GM19240 (cell line): ENCODE measurements around the gene FAM50A.

Source experiments
- DNase-seq: peaks from one replicate; pipeline ENCODE4 v3.0.0; 2011; ENCODE audit warnings: low spot score; ENCODE audit not compliant: insufficient read length

Gene FAM50A

GRCh38 chrX:154412468-154412867, 31.5 kb upstream of the FAM50A start:
- no peak for DNase-seq

- DNase-seq = no peak
Observed at GRCh38 chrX:154413142-154413541, 30.8 kb upstream of the FAM50A start.

GRCh38 chrX:154417157-154417556, 26.8 kb upstream of the FAM50A start:
- no peak for DNase-seq

GRCh38 chrX:154419189-154419588, 24.8 kb upstream of the FAM50A start:
- no peak for DNase-seq

GRCh38 chrX:154419688-154420401, 24.1 kb upstream of the FAM50A start:
- DNase-seq = no peak

- no peak for DNase-seq
Observed at GRCh38 chrX:154420402-154420756, 23.6 kb upstream of the FAM50A start.

GRCh38 chrX:154426916-154427770, 16.8 kb upstream of the FAM50A start:
- no peak for DNase-seq

GRCh38 chrX:154428176-154429171, 15.5 kb upstream of the FAM50A start, which contains the start of gene ATP6AP1:
Gene ATP6AP1, plus strand, starts transcription at chrX:154428677. Its CDS starts 16 bp downstream, at chrX:154428693.
- peak; percentile 80 for DNase-seq

GRCh38 chrX:154429711-154430110, 14.2 kb upstream of the FAM50A start:
- no peak for DNase-seq

- no peak for DNase-seq
Observed at GRCh38 chrX:154430479-154430878, 13.5 kb upstream of the FAM50A start.

- DNase-seq = no peak
Observed at GRCh38 chrX:154430916-154431315, 13.0 kb upstream of the FAM50A start.

GRCh38 chrX:154431341-154431740, 12.6 kb upstream of the FAM50A start:
- no peak for DNase-seq

- no peak for DNase-seq
Observed at GRCh38 chrX:154432210-154432609, 11.7 kb upstream of the FAM50A start.

GRCh38 chrX:154433605-154434004, 10.3 kb upstream of the FAM50A start:
- DNase-seq = no peak

- DNase-seq = no peak
Observed at GRCh38 chrX:154434394-154435168, 9.4 kb upstream of the FAM50A start.

- DNase-seq = no peak
Observed at GRCh38 chrX:154435171-154435733, 8.7 kb upstream of the FAM50A start.

- peak; percentile 65 for DNase-seq
Observed at GRCh38 chrX:154436374-154436982, 7.5 kb upstream of the FAM50A start.

GRCh38 chrX:154436983-154437752, 6.8 kb upstream of the FAM50A start, which contains the start of gene GDI1:
Gene GDI1, plus strand, starts transcription at chrX:154437154. Its CDS starts 101 bp downstream, at chrX:154437255.
- no peak for DNase-seq
